HG03045 (cell line): ENCODE measurements around the gene POT1.
"Not testable (repeated sequence)": the region's sequence is repeated elsewhere in the genome, so short reads cannot be mapped to it uniquely, and the experiment has no call there.

Source experiments
- ATAC-seq: cut with Tn5 transposase; IDR thresholded peaks from one replicate; pipeline ENCODE4 v1.9.1; 2021; ENCODE audit warnings: mild to moderate bottlenecking, moderate library complexity; ENCODE audit not compliant: unreplicated experiment

The POT1 gene, protein sequence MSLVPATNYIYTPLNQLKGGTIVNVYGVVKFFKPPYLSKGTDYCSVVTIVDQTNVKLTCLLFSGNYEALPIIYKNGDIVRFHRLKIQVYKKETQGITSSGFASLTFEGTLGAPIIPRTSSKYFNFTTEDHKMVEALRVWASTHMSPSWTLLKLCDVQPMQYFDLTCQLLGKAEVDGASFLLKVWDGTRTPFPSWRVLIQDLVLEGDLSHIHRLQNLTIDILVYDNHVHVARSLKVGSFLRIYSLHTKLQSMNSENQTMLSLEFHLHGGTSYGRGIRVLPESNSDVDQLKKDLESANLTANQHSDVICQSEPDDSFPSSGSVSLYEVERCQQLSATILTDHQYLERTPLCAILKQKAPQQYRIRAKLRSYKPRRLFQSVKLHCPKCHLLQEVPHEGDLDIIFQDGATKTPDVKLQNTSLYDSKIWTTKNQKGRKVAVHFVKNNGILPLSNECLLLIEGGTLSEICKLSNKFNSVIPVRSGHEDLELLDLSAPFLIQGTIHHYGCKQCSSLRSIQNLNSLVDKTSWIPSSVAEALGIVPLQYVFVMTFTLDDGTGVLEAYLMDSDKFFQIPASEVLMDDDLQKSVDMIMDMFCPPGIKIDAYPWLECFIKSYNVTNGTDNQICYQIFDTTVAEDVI

GRCh38 chr7:124929467-124930172 is at the start of gene POT1:
Gene POT1, minus strand, starts transcription at chr7:124929825. Its CDS starts 32,652 bp downstream, at chr7:124897173.
- peak; percentile 100 for ATAC-seq

GRCh38 chr7:124975131-124975530 is 45.5 kb upstream of the POT1 start:
- ATAC-seq = not testable (repeated sequence)

GRCh38 chr7:124965553-124965952 is 35.9 kb upstream of the POT1 start:
- no peak for ATAC-seq

- no peak for ATAC-seq
Observed at GRCh38 chr7:124959676-124960075, 30.1 kb upstream of the POT1 start.

DNA sequence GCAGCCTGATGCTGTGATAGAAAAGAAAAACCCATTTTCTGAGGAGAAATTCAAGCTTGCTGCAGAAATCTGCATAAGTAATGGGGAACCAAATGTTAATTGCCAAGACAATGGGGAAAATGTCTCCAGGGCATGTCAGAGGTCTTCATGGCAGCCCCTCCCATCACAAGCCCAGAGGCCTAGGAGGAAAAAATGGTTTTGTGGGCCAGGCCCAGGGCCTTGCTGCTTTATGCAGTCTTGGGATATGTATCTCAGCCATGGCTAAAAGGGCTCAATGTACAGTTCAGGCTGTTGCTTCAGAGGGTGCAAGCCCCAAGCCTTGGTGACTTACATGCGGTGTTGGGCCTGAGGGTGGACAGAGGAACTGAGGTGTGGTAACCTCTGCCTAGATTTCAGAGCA is 28.3 kb upstream of the POT1 start:
- not testable (repeated sequence) for ATAC-seq

DNA sequence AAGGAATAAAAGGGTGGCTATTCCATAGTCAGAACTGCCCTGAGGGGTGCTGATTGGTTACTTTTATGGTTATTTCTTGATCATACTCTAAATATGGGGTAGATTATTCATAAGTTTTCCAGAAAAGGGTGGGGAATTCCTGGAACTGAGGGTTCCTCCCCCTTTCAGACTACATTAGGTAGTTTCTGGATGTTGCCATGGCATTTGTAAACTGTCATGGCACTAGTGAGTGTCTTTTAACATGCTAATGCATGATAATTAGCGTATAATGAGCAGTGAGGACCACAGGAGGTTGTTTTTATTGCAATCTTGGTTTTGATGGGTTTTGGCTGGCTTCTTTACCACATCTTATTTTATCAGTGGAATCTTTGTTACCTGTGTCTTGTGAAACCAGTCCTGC is 26.5 kb upstream of the POT1 start:
- no peak for ATAC-seq

GRCh38 chr7:124954790-124955189 is 25.2 kb upstream of the POT1 start:
- ATAC-seq = no peak

DNA sequence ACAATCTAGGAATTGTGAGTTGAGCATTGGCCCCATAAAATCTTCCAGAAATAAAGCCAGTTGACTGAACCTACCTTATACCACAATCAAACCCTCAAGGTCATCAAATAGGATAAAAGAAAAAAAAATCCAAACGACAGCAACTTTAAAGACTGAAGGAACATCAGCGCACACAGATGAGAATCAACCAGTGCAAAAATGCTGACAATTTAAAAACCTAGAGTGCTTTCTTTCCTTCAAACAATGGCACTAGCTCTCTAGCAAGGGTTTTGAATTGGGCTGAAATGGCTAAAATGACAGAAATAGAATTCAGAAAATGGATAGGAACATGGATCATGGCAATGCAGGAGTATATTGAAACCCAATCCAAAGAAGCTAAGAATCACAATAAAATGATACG is 16.1 kb upstream of the POT1 start:
- ATAC-seq = no peak

DNA sequence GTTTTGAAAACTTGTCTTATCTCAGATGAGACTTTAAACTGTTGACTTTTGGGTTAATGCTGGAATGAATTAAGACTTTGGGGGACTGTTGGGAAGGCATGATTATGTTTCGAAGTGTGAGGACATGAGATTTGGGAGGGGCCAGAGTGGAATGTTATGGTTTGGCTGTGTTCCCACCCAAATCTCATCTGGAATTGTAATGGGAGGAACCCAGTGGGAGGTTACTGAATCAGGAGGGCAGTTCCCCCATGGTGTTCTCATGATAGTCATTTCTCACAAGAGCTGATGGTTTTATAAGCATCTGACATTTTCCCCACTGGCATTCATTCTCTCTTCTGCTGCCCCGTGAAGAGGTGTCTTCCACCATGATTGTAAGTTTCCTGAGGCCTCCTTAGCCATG is 13.8 kb upstream of the POT1 start:
- no peak for ATAC-seq

DNA sequence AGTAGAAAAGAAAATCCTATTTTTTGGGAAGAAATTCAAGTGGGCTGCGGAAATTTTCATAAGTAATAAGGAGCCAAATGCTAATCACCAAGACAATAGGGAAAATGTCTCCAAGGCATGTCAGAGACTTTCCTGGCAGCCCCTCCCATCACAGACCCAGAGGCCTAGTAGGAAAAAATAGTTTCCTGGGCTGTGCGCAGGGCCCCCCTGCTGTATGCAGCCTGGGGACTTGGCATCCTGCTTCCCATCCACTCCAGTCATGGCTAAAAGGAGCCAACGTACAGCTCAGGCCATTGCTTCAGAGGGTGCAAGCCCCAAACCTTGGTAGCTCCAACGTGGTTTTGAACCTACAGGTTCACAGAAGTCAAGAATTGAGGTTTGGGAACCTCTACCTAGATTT is 12.8 kb upstream of the POT1 start:
- ATAC-seq = no peak

GRCh38 chr7:124940306-124940705 is 10.7 kb upstream of the POT1 start:
- no peak for ATAC-seq

- no peak for ATAC-seq
Observed at GRCh38 chr7:124938128-124938527, 8.5 kb upstream of the POT1 start.

- ATAC-seq = no peak
Observed at GRCh38 chr7:124937076-124937475, 7.5 kb upstream of the POT1 start.

DNA sequence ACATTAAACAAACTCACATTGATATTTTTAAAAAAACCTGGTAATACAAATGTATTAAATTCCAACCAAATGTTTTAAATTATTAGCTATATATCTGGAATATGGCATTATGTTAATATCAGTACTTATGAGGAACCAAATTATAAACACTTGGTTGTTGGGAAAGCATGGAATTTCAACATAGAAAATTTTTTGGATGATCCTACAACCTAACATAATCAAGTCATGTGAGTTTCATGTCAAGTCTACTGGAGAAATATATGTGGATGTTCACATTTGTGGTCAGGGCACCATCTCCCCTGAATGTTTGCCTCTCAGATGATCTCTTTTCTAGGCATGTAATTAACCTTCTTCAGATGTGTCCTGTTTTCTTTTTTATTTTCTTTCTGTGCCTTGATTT is 5.2 kb upstream of the POT1 start:
- no peak for ATAC-seq

- no peak for ATAC-seq
Observed at GRCh38 chr7:124930655-124931597, 1.3 kb upstream of the POT1 start.

DNA sequence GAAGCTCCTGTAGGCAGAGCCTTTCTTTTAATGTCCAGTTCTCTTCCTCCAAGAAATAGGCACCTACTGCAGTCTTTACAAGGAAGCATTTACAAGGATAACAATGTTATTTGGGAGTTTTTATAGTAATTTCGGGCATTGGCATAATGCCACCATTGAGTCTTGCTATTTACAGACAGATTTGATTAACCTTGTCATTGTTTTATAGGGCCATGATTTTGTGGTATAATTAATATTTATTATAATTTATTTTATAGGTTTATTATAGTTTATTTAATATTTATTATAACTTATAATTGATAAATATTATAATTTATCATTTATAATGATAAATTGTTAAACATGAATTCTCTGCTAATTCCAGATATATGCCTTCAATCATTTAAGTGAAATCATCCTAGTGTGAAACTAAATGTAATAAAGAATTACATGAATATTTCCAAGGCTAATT is 573 bp upstream of the POT1 start:
- no peak for ATAC-seq

DNA sequence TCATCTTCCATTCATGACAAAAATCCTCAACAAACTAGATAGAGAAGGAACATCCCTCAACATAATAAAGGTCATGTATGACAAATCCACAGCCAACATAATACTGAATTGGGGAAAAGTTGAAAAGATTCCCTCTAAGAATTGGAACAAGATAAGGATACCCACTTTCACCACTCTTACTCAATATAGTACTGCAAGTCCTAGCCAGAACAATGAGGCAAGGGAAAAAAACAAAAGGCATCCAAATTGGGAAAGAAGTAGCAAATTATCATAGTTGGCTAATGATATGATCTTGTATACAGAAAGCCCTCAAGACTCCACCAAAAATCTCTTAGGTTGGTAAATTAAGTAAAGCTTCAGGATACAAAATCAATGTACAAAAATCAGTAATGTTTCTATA is 4.7 kb downstream of the POT1 start:
- no peak for ATAC-seq

- no peak for ATAC-seq
Observed at GRCh38 chr7:124922200-124922599, 7.4 kb downstream of the POT1 start.

GRCh38 chr7:124919841-124920240 is 9.8 kb downstream of the POT1 start:
- no peak for ATAC-seq

DNA sequence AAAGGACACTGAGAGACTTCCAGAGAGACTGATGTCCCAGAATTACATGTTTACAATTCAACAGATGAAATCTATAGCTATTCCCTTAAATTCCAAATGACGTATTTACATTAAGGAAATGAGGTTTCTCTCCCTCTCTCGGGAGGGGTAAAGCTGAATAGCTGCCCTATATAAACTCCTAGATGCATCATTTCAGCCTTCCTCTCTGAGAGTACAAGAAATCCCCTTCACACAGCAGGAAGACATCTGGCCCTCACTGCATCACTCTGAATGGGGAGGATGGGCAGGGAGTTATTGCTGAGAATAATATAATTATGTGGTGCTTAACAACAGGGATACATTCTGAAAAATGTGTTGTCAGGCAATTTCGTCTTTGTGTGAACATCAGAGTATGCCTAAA is 11.0 kb downstream of the POT1 start:
- peak; percentile 89 for ATAC-seq

DNA sequence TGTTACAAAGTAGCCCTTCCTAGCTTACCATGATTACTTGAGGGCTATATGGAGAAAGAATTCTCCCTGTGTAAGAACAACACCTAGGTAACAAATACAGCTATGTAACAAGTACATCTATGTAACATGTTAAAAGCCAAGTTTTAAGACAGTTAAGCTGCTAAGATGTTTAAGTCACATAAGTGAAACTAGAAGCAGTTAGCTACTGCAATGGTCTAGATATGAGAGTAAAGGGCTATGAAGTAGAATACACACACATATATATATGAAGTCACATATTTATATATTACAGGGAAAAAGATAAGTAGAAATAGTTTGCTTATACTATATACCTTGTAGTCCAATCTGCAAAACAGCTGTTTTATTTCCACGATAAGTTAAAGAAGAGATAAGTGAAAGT is 14.4 kb downstream of the POT1 start:
- no peak for ATAC-seq
